GM12878 (cell line): Measurements from ENCODE around the gene COL4A5.
"Not testable (repeated sequence)": the region's sequence is repeated elsewhere in the genome, so short reads cannot be mapped to it uniquely, and the experiment has no call there.

ENCODE experiments used
- BACH1 ChIP-seq: fragments of 450-650 bp; IDR thresholded peaks from 2 replicates; pipeline ENCODE4 v1.6.1; 2017; ENCODE audit warnings: mild to moderate bottlenecking, borderline replicate concordance
- CHD2 ChIP-seq: IDR thresholded peaks from 2 replicates; pipeline ENCODE4 v1.6.1; 2011; ENCODE audit warnings: low read depth, low read length, improper control_type of control experiment, borderline replicate concordance
- HDAC6 ChIP-seq: fragments of 200-600 bp; sonication (generic); IDR thresholded peaks from one replicate; pipeline ENCODE4 v1.8.0; 2017; ENCODE audit warnings: antibody characterized with exemption; ENCODE audit not compliant: unreplicated experiment
- MXI1 ChIP-seq: fragments of 150-350 bp; IDR thresholded peaks from 2 replicates; pipeline ENCODE4 v1.6.1; 2011; ENCODE audit warnings: low read depth, mild to moderate bottlenecking, inconsistent platforms, low read length, improper control_type of control experiment
- POLR2A ChIP-seq: IDR thresholded peaks from 2 replicates; pipeline ENCODE4 v1.6.1; 2011; ENCODE audit warnings: low read depth, mild to moderate bottlenecking, low read length
- RCOR1 ChIP-seq: conservative IDR thresholded peaks from 2 replicates; pipeline ENCODE4 v1.6.1; 2012; ENCODE audit warnings: low read depth, low read length, improper control_type of control experiment
- REST ChIP-seq: IDR thresholded peaks from 2 replicates; pipeline ENCODE4 v1.6.1; 2012; ENCODE audit warnings: mild to moderate bottlenecking, low read depth, low read length
- TARDBP ChIP-seq: IDR thresholded peaks from 2 replicates; pipeline ENCODE4 v1.6.1; 2016; ENCODE audit warnings: borderline replicate concordance
- ZNF217 ChIP-seq: fragments of 450-650 bp; IDR thresholded peaks from 2 replicates; pipeline ENCODE4 v1.6.1; 2017; ENCODE audit warnings: antibody characterized with exemption, mild to moderate bottlenecking

DNA sequence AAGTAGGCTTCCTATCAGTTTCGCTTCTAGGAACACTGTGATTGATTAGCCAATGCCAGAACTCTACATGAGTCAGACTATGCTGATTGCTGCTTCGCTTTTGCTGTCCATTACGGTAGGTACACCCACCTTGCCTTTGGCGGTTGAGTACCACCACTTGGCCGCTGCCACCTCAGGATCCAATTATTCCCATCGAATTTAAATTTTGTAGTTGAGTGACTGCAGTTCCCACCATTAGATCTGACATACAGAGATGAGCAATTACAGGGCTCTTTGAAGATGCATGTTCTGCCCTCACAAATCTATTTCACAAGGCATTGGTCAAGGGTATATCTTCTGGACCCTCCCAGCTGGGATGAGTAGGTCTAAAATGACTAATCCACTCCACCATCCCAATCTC, 41.9 kb downstream of the COL4A5 start:
- TF ChIP-seq MXI1, REST, BACH1, ZNF217, POLR2A, HDAC6, CHD2, RCOR1, TARDBP: not testable (repeated sequence)
